G401 (cell line): ENCODE results near the gene MTHFD1L. TPM values are rescaled to one million over a fixed set of nuclear protein-coding genes. Genes with fewer than 3 reads are reported as not detected.
"Not testable (repeated sequence)": the region's sequence is repeated elsewhere in the genome, so short reads cannot be mapped to it uniquely, and the experiment has no call there.

Source experiments
- DNase-seq: peaks from one replicate; pipeline ENCODE4 v3.0.0-alpha.2; 2015; ENCODE audit warnings: low spot score
- in situ Hi-C: cut with HindIII; loops from 2 replicates; pipeline ENCODE4 v1.10.0; 2016; ENCODE audit warnings: low sequenced_read_pairs, mixed read lengths
- total RNA-seq: library from RNA; depleted of rRNA; stranded (reverse); fragments of >200 nt; shearing (Covaris generic); gene quantifications from 2 replicates; pipeline ENCODE4 v1.2.3, GENCODE V29; 2014

Gene MTHFD1L
- total RNA-seq, 1 experiment from 2014 or later = 59.6 TPM

- no peak for DNase-seq
- in situ Hi-C loops = no loop called here
Observed at GRCh38 chr6:151118461-151119123, 253.1 kb downstream of the MTHFD1L start.

DNA sequence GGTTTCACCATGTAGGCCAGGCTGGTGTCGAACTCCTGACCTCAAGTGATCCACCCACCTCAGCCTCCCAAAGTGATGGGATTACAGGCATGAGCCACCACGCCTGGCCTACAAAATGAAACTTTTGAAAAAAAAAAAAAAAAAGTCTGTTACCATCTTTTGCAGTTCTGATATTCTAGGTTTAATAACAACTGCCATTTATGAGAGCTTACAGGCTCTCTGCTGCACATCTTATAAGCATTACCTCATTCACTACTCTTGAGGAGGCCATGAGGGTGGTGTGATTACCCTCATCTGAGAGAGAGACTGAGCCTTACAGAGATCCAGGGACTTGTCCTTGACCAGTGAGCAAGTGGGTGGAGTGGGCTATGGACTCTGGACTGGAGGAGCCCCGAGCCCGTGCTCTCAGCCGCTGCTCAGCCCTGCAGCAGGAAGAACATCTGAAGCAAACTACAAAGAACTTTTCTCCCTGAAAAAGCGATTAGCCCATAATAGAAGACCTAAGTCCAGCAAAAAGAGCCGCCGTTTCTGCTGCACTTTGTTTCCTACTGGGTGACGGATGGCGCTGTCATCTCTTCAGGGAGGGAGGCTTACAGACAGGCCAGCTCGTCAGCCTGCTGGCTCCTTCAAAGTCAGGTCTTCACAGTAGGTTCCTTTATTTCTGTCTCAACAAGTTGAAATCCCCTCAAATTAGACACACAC lies 254.5 kb downstream of the MTHFD1L start:
- no peak for DNase-seq
- in situ Hi-C loops = no loop called here

DNA sequence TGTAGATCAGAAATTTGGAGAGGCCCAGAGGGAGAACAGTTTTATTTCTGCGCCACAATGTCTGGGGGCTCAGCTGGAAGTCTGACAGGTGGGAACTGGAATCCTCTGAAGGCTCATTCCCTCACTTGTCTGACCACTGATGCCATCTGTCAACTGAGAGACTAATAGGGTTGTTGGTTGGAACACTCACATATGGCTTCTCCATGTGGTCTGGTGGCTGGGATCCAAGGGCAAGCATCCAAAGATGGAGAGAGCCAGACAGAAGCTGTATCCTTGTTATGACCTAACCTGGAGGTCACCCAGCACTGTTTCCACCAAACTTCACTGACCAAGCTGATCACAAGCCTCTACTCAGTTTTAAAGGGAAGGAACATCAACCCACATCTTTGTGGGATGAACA lies 256.4 kb downstream of the MTHFD1L start:
- in situ Hi-C loops = no loop called here
- DNase-seq = peak; percentile 96

DNA sequence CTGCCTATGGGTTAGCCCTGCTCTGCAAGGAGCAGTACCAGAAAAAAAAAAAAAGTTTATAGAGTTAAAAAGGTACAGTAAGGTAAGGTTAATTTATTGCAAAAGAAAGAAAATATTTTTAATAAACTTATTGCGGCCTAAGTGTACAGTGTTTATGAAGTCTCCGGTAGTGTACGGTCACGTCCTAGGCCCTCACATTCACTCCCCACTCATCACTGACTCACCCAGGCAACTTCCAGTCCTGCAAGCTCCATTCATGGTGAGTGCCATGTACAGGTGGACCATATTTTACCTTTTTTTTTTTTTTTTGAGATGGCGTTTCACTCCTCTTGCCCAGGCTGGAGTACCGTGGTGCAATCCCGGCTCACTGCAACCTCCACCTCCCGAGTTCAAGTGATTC lies 258.1 kb downstream of the MTHFD1L start:
- DNase-seq, in situ Hi-C loops: not testable (repeated sequence)

DNA sequence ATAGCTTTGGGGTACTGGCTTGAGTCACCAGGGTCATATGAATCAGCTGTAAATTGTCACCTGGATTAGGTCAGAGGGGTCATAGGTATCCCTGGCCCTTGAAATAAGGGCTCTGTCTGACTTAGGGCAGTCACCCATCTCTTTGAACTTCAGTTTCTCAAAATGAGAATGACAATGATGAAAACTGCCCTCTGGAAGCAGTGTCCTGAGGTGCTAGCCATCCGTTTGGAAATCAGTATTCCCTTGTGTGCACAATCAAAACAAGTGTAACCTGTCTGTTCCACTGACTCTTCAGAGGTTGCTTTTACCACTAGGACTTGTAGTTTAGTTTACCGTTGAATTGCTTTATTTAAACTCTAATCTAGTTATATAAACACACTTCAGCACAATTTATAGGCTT lies 259.7 kb downstream of the MTHFD1L start:
- in situ Hi-C loops, DNase-seq: not testable (repeated sequence)

GRCh38 chr6:151125651-151126416 lies 260.3 kb downstream of the MTHFD1L start:
- DNase-seq, in situ Hi-C loops: not testable (repeated sequence)

- in situ Hi-C loops, DNase-seq: not testable (repeated sequence)
Observed at GRCh38 chr6:151126417-151126724, 260.9 kb downstream of the MTHFD1L start.

DNA sequence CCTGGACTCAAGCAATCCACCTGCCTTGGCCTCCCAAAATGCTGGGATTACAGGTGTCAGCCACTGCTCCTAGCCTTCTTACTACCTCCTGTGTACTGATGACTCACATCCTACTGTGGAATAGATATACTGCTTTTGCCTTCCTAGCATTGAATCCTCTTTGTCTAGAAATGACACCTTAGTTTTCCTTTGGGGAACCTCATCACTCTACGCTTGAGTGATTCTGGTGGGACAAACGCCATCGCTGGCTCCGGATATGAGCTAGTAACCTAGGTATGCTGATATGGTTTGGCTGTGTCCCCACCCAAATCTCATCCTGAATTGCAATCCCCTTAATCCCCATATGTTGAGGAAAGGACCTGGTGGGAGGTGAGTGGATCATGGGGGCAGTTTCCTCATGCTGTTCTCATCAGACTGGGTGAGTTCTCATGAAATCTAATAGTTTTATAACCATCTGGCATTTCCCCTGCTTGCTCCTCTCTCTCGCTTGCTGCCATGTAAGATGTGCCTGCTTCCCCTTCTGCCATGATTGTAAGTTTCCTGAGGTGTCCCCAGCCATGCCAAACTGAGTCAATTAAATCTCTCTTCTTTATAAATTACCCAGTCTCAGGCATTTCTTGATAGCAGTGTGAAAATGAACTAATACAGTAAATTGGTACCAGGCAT lies 261.8 kb downstream of the MTHFD1L start:
- DNase-seq, in situ Hi-C loops: not testable (repeated sequence)

- in situ Hi-C loops = no loop called here
- no peak for DNase-seq
Observed at GRCh38 chr6:151128763-151129370, 263.4 kb downstream of the MTHFD1L start.

- in situ Hi-C loops = no loop called here
- no peak for DNase-seq
Observed at GRCh38 chr6:151130329-151130728, 264.8 kb downstream of the MTHFD1L start.

GRCh38 chr6:151131324-151132007 lies 266.0 kb downstream of the MTHFD1L start:
- in situ Hi-C loops = no loop called here
- no peak for DNase-seq

DNA sequence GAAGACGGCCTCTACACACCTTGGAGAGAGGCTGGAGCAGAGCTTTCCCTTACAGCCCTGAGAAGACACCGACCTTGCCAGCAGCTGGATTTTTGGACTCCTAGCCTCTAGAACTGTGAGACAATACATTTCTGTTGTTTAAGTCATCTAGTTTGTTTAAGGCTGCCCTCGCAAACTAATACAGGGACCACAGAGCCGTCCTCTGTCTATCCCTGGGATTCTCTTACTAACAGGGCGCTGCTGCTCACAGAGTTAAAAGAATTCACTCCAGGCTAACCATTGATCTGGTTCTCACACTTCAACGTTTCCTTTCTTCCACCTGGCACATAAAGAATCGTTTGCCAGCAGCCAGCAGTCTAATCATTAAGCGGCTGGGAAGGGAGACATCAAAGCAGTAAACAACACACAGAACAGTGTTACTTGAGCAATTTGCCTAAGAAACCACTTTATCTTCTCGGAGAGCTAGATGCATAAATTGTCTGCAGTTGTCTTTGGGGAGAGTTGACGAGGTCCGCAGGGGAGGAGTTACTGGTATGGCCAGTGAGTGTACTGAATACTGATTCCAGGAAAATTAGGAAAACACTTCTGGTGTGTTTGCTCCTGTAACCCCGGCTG lies 270.7 kb downstream of the MTHFD1L start:
- in situ Hi-C loops = no loop called here

DNA sequence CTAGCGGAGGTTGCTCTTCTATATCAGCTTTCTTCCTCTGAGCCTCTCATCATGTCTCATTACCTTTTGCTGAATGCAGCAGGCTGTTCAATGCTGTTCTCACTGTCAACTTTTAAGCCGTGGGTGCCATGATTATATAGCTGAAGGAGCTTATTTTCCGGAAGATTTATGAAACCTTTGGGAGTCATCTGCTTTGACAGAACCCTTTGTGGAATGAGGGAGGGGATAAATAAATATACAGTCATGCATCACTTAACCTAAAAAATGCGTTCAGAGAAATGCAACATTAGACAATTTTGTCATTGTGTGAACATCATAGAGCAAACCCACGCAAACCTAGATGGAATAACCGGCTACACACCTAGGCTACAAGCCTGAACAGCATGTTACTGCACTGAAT lies 272.0 kb downstream of the MTHFD1L start:
- in situ Hi-C loops = no loop called here
- no peak for DNase-seq

More for the DNA sequence above, 270.7 kb downstream of the MTHFD1L start:
- DNase-seq = no peak

DNA sequence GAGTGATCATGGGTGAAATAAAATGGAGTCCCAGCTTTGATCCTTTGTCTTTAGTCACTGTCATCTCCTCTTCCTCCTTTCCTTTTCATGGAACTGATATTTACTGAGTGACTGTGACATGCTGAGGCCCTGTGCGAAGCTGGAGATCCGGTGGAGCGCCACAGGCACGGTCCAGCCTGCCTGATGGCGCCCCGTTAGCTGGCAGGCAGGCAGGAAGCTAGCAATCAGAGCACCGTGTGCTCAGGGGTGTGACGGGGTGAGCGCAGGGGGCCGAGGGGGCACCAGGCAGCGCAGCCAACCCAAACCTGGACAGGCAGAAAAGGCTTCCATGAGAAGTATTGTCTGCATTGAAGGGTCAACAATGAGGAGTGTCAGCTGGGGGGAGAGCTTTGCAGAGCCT lies 274.0 kb downstream of the MTHFD1L start:
- in situ Hi-C loops = no loop called here

DNA sequence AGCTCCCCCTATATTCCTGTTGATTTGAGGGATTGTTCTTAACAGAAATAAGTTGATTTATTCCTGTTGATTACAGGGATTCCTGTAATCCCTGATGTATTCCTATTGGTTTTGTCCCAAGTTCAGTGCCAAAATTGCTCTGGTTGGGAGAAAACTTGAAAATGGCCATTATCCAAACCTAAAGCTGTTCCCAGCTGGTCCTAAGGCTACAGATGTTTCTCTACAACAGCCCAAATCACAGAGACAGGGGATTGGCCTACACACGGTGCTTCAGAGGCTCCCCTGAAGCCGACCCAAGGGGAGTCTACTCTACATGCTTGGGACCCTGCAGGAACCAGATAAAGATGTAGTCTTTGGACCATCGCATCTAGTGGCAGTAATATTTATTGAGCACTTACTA lies 275.3 kb downstream of the MTHFD1L start:
- in situ Hi-C loops = no loop called here
- no peak for DNase-seq

More for the DNA sequence above, 274.0 kb downstream of the MTHFD1L start:
- peak; percentile 39 for DNase-seq

- in situ Hi-C loops = no loop called here
Observed at GRCh38 chr6:151141685-151142084, 276.2 kb downstream of the MTHFD1L start.

DNA sequence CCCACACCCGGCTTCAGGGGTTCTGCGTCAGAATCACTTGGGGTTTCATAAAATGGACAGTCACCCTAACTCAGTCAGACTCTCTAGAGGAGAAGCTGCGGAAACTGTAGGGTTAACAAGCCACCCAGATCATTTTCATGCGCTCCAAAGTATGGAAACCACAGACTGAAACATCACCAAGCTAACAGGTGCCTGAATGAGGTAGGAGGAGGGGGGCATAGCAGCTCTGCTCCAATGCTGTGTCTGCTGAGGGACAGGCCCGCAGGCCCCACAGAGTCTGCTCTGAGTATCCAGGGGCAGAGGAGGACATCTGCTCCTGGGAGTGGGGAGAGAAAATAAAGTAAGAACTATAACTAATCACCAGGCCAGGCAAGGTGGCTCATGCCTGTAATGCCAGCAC lies 277.2 kb downstream of the MTHFD1L start:
- DNase-seq = no peak
- in situ Hi-C loops = no loop called here

More at GRCh38 chr6:151141685-151142084, 276.2 kb downstream of the MTHFD1L start:
- no peak for DNase-seq

- in situ Hi-C loops = no loop called here
Observed at GRCh38 chr6:151143337-151143736, 277.8 kb downstream of the MTHFD1L start.

More at GRCh38 chr6:151143337-151143736, 277.8 kb downstream of the MTHFD1L start:
- no peak for DNase-seq
